HFFc6 (cell line): ENCODE results near the gene CROCC. TPM values are rescaled to one million over a fixed set of nuclear protein-coding genes. Genes with fewer than 3 reads are reported as not detected.
"Not testable (repeated sequence)": the region's sequence is repeated elsewhere in the genome, so short reads cannot be mapped to it uniquely, and the experiment has no call there.

Experiments used
- DNase-seq: peaks from one replicate; pipeline ENCODE4 v3.0.0-alpha.2; 2018
- H3K27ac Mint-ChIP-seq: 2 replicates; pipeline ENCODE4 v1.8.0; 2020; ENCODE audit warnings: mild to moderate bottlenecking, mixed read lengths
- H3K27me3 Mint-ChIP-seq: 2 replicates; pipeline ENCODE4 v1.8.0; 2021; ENCODE audit warnings: mild to moderate bottlenecking, moderate library complexity, mixed read lengths; ENCODE audit not compliant: insufficient read depth
- H3K36me3 Mint-ChIP-seq: 2 replicates; pipeline ENCODE4 v1.8.0; 2021; ENCODE audit warnings: low read depth, mixed read lengths
- H3K4me1 Mint-ChIP-seq: 2 replicates; pipeline ENCODE4 v1.8.0; 2020; ENCODE audit warnings: low read depth, mixed read lengths
- H3K4me3 Mint-ChIP-seq: 2 replicates; pipeline ENCODE4 v1.8.0; 2020; ENCODE audit warnings: mild to moderate bottlenecking, moderate library complexity, mixed read lengths
- H3K9me3 Mint-ChIP-seq: 2 replicates; pipeline ENCODE4 v1.8.0; 2020; ENCODE audit warnings: mild to moderate bottlenecking, mixed read lengths
- total RNA-seq, 6 experiments: library from RNA; stranded (reverse); fragmentation: NEBNext Ultra II Directional; extraction: Animal tissue kit (Norgen Biotek cat#: 25700); gene quantifications; 2 replicates in 1 of 6; 3 replicates in 5 of 6; pipeline ENCODE4 v1.2.3, GENCODE V29; 2021
- TF ChIP-seq, protein P1 (sequence below): fragments of 200-600 bp; sonication (generic); IDR thresholded peaks from 2 replicates; pipeline ENCODE4 v1.5.0; 2021; ENCODE audit warnings: antibody characterized with exemption, mild to moderate bottlenecking

Gene CROCC
- total RNA-seq, 6 experiments from 2014 or later = 10.3 to 14.6 (median 12.5) TPM

- peak; percentile 99 for DNase-seq
- peaks cover 29% of the 10 kb centered on the region for H3K27me3 Mint-ChIP-seq
- H3K4me3 Mint-ChIP-seq = peak within 1 kb of the TSS; percentile 83
- H3K36me3 Mint-ChIP-seq, H3K9me3 Mint-ChIP-seq: not testable (repeated sequence)
- H3K27ac Mint-ChIP-seq = peak within 1 kb of the TSS; percentile 100
- peaks cover 33% of the 10 kb centered on the region for H3K4me1 Mint-ChIP-seq
Measured at GRCh38 chr1:16895598-16896315, 26.0 kb upstream of the CROCC start, which contains the start of gene RNU1-2. TSS of gene RNU1-2 (plus strand) at chr1:16895980.

GRCh38 chr1:16896316-16897055, 25.2 kb upstream of the CROCC start:
- Mint-ChIP-seq H3K4me3 (peak overlapping the region; percentile 83), H3K4me1 (peaks cover 33% of the 10 kb centered on the region), H3K27me3 (peaks cover 26% of the 10 kb centered on the region), H3K27ac (peak overlapping the region; percentile 100)
- peak; percentile 100 for DNase-seq
- H3K9me3 Mint-ChIP-seq, H3K36me3 Mint-ChIP-seq: not testable (repeated sequence)

DNA sequence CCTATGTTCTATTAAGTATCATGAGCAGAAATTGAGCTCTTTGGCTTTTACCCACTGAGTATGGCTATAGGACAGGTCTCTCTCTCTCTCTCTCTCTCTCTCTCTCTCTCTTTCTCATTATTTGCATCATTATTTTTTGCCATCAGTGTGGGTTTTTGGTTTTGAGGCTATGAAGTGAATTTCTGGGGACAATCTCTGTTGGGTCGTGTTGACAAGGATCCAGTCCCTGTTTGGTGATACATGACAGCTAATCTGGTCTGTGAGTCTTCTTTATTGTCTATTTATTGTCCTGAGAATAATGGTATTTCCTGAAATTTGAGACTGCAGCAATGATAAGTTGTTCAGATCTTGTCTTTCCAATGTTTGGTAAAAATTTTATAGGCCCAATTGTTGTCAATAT, 24.1 kb upstream of the CROCC start:
- H3K4me1 Mint-ChIP-seq = peaks cover 33% of the 10 kb centered on the region
- peak overlapping the region; percentile 40; the same call in 1 of the 2 replicates for H3K4me3 Mint-ChIP-seq
- H3K36me3 Mint-ChIP-seq, H3K9me3 Mint-ChIP-seq, DNase-seq: not testable (repeated sequence)
- H3K27ac Mint-ChIP-seq = peak overlapping the region; percentile 100; the same call in 1 of the 2 replicates
- H3K27me3 Mint-ChIP-seq = peaks cover 22% of the 10 kb centered on the region

DNA sequence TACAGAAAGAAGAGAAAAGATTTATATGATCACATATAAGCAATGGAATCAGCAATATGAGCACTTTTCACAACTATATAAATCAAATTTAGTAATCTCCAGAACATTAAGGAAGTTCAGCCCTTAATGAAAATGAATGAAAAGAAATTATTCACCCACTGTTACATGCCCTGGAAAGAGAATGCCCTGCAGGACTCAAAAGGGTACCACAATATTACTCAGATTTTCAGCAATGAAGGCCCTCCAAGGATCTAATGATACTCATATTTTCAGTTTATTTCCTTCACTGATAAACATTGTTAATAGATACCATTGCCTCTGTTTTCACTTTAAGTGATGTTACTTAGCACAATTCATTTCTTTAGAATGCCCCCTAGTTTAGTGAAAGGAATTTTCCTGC, 23.4 kb upstream of the CROCC start:
- not testable (repeated sequence) for H3K9me3 Mint-ChIP-seq

GRCh38 chr1:16899020-16899419, 22.7 kb upstream of the CROCC start:
- Mint-ChIP-seq H3K27me3 (peaks cover 12% of the 10 kb centered on the region), H3K4me1 (peaks cover 33% of the 10 kb centered on the region)
- H3K9me3 Mint-ChIP-seq, H3K36me3 Mint-ChIP-seq, H3K27ac Mint-ChIP-seq, DNase-seq, H3K4me3 Mint-ChIP-seq: not testable (repeated sequence)

More for the DNA sequence above, 23.4 kb upstream of the CROCC start:
- not testable (repeated sequence) for DNase-seq, H3K36me3 Mint-ChIP-seq, H3K27ac Mint-ChIP-seq, H3K4me3 Mint-ChIP-seq
- Mint-ChIP-seq H3K4me1 (peaks cover 33% of the 10 kb centered on the region), H3K27me3 (peaks cover 19% of the 10 kb centered on the region)

DNA sequence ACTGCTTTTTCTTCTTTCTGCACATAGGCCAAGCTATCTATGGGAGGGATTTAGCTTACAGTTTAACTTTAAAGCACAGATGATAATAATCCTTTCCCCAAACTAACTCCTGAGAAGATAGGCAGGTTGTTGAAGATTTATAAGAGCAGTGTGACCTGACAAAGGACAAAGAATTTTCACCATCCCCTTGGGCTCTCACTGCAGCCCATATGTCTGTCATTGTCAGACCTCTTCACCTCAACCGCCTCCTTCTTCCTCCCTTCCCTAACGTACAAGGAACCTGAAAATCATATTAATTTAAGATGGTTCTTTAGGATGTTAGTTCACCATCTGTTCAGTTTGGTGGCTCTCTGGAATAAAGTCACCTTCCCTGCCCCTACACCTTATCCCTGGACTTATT, 21.0 kb upstream of the CROCC start:
- peaks cover 9% of the 10 kb centered on the region for H3K27me3 Mint-ChIP-seq
- no peak overlapping the region for H3K4me3 Mint-ChIP-seq
- TF ChIP-seq, protein P1, sequence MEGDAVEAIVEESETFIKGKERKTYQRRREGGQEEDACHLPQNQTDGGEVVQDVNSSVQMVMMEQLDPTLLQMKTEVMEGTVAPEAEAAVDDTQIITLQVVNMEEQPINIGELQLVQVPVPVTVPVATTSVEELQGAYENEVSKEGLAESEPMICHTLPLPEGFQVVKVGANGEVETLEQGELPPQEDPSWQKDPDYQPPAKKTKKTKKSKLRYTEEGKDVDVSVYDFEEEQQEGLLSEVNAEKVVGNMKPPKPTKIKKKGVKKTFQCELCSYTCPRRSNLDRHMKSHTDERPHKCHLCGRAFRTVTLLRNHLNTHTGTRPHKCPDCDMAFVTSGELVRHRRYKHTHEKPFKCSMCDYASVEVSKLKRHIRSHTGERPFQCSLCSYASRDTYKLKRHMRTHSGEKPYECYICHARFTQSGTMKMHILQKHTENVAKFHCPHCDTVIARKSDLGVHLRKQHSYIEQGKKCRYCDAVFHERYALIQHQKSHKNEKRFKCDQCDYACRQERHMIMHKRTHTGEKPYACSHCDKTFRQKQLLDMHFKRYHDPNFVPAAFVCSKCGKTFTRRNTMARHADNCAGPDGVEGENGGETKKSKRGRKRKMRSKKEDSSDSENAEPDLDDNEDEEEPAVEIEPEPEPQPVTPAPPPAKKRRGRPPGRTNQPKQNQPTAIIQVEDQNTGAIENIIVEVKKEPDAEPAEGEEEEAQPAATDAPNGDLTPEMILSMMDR = 0 out of 2 replicates have a peak, but pooled peaks have one; percentile 18
- no peak for DNase-seq
- peaks cover 3% of the 10 kb centered on the region for H3K9me3 Mint-ChIP-seq
- peaks cover 20% of the 10 kb centered on the region for H3K4me1 Mint-ChIP-seq
- no peak overlapping the region for H3K27ac Mint-ChIP-seq
- no peaks in the 10 kb centered on the region for H3K36me3 Mint-ChIP-seq

DNA sequence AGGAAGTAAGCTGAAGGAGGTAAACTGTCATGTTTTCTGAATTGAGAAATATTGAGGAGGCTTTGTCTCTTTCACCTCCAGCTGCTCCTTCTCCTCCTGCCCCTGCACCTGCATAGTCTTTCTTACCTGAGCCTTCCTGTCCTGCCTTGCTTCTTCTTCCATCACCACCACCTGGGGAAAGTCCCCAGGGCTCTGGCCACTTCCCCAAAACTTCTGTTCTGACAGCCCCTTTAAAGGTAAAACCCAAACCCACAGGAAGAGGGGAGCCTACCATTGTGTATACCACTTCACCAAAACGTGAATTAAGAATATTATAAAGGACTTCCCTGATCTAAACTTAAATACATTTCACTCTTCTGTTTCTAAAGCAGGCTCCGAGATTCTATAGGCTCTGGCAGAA, 20.4 kb upstream of the CROCC start:
- DNase-seq, H3K4me3 Mint-ChIP-seq, H3K27me3 Mint-ChIP-seq, H3K9me3 Mint-ChIP-seq, H3K36me3 Mint-ChIP-seq, H3K27ac Mint-ChIP-seq: not testable (repeated sequence)
- peaks cover 20% of the 10 kb centered on the region for H3K4me1 Mint-ChIP-seq

GRCh38 chr1:16903054-16903453, 18.7 kb upstream of the CROCC start:
- peak; percentile 76 for DNase-seq
- no peaks in the 10 kb centered on the region for H3K27me3 Mint-ChIP-seq
- H3K36me3 Mint-ChIP-seq = no peaks in the 10 kb centered on the region
- no peak overlapping the region; the same call in 1 of the 2 replicates for H3K27ac Mint-ChIP-seq
- TF ChIP-seq, protein P1 = peak; percentile 9; the same call in 1 of the 2 replicates
- no peak overlapping the region for H3K4me3 Mint-ChIP-seq
- peaks cover 10% of the 10 kb centered on the region for H3K4me1 Mint-ChIP-seq
- H3K9me3 Mint-ChIP-seq = no peaks in the 10 kb centered on the region
